Measurements from ENCODE around the gene RNASE4. TPM values are rescaled to one million over a fixed set of nuclear protein-coding genes. Genes with fewer than 3 reads are reported as not detected.

The RNASE4 gene
- polyA plus RNA-seq, 1 of the 3 experiments (the other 2 are of a cell fraction), result 11.6 TPM

DNA sequence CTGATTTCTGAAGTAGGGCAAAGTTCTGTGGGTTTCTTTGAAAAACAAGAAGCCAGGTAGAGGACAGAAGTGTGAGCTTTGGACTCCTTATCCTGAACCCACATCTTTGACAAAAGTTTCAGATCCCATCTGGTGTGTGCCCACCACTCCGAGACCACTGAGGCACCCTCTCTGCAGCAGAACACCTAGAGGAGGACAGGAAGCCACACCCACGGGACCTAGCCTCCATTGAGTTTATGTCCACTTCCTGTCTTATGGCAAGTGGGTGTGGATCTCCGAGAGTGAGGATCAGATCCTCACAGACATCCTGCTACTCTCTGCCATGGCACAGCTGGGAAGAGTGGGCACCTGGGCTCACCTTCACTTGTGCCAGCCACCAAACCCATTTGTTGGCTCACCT lies 26.1 kb upstream of the RNASE4 start:
- no peaks in the 10 kb centered on the region for H3K9me3 ChIP-seq
- POLR2A ChIA-PET, result no interaction called here
- no peaks in the 10 kb centered on the region for H3K79me2 ChIP-seq (ENCODE audit: insufficient read depth)
- no peak overlapping the region for H3K4me2 ChIP-seq
- no peaks in the 10 kb centered on the region for H3K36me3 ChIP-seq (replicated peaks in 1 of 2; ENCODE audit: control insufficient read depth in 1 of 2, insufficient read depth in 2 of 2, low read length in 1 of 2)
- no peak overlapping the region for H3K9ac ChIP-seq
- H3K4me1 ChIP-seq (ENCODE audit: control insufficient read depth in 1 of 2, insufficient read depth in 2 of 2, low read depth in 1 of 2, low read length in 1 of 2), result no peaks in the 10 kb centered on the region
- H3K9me2 ChIP-seq, result no peaks in the 10 kb centered on the region
- H3K4me3 ChIP-seq (ENCODE audit: low read depth in 2 of 2, low read length in 1 of 2), result no peak overlapping the region
- WGBS (ENCODE audit: low lambda C conversion rate), result 0% methylated on average over 1 of the region's 3 CpGs
- no peak for TF ChIP-seq RAD21 (IDR thresholded peaks at IDR 0.05; ENCODE audit: low read length)
- TF ChIP-seq MEF2A (IDR thresholded peaks at IDR 0.05; ENCODE audit: borderline replicate concordance, low read depth), result no peak
- TF ChIP-seq EP300 (IDR thresholded peaks at IDR 0.05; ENCODE audit: borderline replicate concordance in 1 of 2, low read depth in 1 of 2, low read length in 1 of 2), result no peak
- no peak for TF ChIP-seq JUND (IDR thresholded peaks at IDR 0.05)
- no peak for TF ChIP-seq EZH2phosphoT487 (IDR thresholded peaks at IDR 0.05; ENCODE audit: borderline replicate concordance, low read depth)
- TF ChIP-seq, protein P1, sequence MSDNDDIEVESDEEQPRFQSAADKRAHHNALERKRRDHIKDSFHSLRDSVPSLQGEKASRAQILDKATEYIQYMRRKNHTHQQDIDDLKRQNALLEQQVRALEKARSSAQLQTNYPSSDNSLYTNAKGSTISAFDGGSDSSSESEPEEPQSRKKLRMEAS (IDR thresholded peaks at IDR 0.05; ENCODE audit: low read depth), result no peak
- TF ChIP-seq GABPA (IDR thresholded peaks at IDR 0.05; ENCODE audit: low read depth), result no peak
- no peak for TF ChIP-seq NRF1 (IDR thresholded peaks at IDR 0.05; ENCODE audit: low read depth, low read length)
- TF ChIP-seq FOXM1 (IDR thresholded peaks at IDR 0.05; ENCODE audit: low read depth), result no peak
- TF ChIP-seq CTCF (IDR thresholded peaks at IDR 0.05), result no peak
- TF ChIP-seq PBX3 (IDR thresholded peaks at IDR 0.05), result no peak
- no peak for TF ChIP-seq NFIC (IDR thresholded peaks at IDR 0.05; ENCODE audit: borderline replicate concordance)
- no peak for TF ChIP-seq TCF12 (IDR thresholded peaks at IDR 0.05)
- TF ChIP-seq SMC3 (IDR thresholded peaks at IDR 0.05; ENCODE audit: low read depth, low read length), result no peak
- TF ChIP-seq ELF1 (IDR thresholded peaks at IDR 0.05), result no peak
- CTCF ChIA-PET, result interaction anchor here (1.1 kb wide), 1 partner anchor 33 kb away, joined by 3 read pairs; no protein-coding TSS in a partner anchor
- no peak overlapping the region for H3K27ac ChIP-seq (ENCODE audit: low read depth in 2 of 2, low read length in 1 of 2)
- no peak overlapping the region for H2AFZ ChIP-seq (ENCODE audit: low read depth)
- no peak for DNase-seq
- no peaks in the 10 kb centered on the region for H4K20me1 ChIP-seq (ENCODE audit: insufficient read depth)
- H3F3A ChIP-seq (replicated peaks; ENCODE audit: insufficient read depth), result no peaks in the 10 kb centered on the region
- peaks cover 82% of the 10 kb centered on the region for H3K27me3 ChIP-seq (ENCODE audit: insufficient read depth)

DNA sequence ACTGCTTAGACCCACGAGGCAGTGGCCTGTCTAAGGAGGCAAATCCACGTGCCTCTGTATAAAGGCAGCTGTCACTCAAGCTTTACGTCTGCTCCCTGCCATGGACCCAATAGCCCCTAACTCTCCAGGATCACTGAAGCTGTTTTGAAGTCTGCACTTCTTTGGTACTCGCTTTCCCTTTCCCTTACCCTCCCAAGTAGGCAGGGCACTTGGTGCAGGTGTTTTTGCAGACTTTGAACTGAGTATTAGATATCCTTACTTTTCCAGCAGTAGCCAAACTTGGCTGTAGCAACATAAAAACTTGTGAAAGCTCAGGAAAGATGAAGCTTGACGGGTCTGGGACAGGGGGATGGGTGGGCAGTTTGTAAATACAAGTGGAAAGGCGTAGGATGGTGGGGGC lies 25.0 kb upstream of the RNASE4 start:
- 17% methylated on average over 6 of the region's 6 CpGs for WGBS (ENCODE audit: low lambda C conversion rate)
- CTCF ChIA-PET, result interaction anchor here (1.1 kb wide), 1 partner anchor 32 kb away, joined by 3 read pairs; no protein-coding TSS in a partner anchor
- no peak overlapping the region for H3K4me2 ChIP-seq
- peaks cover 82% of the 10 kb centered on the region for H3K27me3 ChIP-seq (ENCODE audit: insufficient read depth)
- H3K79me2 ChIP-seq (ENCODE audit: insufficient read depth), result no peaks in the 10 kb centered on the region
- no peaks in the 10 kb centered on the region for H3F3A ChIP-seq (replicated peaks; ENCODE audit: insufficient read depth)
- no peak overlapping the region for H3K27ac ChIP-seq (ENCODE audit: low read depth in 2 of 2, low read length in 1 of 2)
- no peaks in the 10 kb centered on the region for H4K20me1 ChIP-seq (ENCODE audit: insufficient read depth)
- no peaks in the 10 kb centered on the region for H3K9me2 ChIP-seq
- POLR2A ChIA-PET, result no interaction called here
- H3K4me1 ChIP-seq (ENCODE audit: control insufficient read depth in 1 of 2, insufficient read depth in 2 of 2, low read depth in 1 of 2, low read length in 1 of 2), result no peaks in the 10 kb centered on the region
- no peaks in the 10 kb centered on the region for H3K36me3 ChIP-seq (replicated peaks in 1 of 2; ENCODE audit: control insufficient read depth in 1 of 2, insufficient read depth in 2 of 2, low read length in 1 of 2)
- no peak overlapping the region for H3K9ac ChIP-seq
- no peak for DNase-seq
- no peaks in the 10 kb centered on the region for H3K9me3 ChIP-seq
- no peak overlapping the region for H3K4me3 ChIP-seq (ENCODE audit: low read depth in 2 of 2, low read length in 1 of 2)
- H2AFZ ChIP-seq (ENCODE audit: low read depth), result no peak overlapping the region
- TF ChIP-seq ZBTB33 (IDR thresholded peaks at IDR 0.05; ENCODE audit: borderline replicate concordance, low read depth) (no peak), TCF12 (IDR thresholded peaks at IDR 0.05) (no peak), SIN3A (IDR thresholded peaks at IDR 0.05; ENCODE audit: borderline replicate concordance, low read depth, low read length) (no peak), ELF1 (IDR thresholded peaks at IDR 0.05) (no peak), MXI1 (IDR thresholded peaks at IDR 0.05; ENCODE audit: low read depth, low read length) (no peak), MEF2A (IDR thresholded peaks at IDR 0.05; ENCODE audit: borderline replicate concordance, low read depth) (no peak), GABPA (IDR thresholded peaks at IDR 0.05; ENCODE audit: low read depth) (no peak), RAD21 (IDR thresholded peaks at IDR 0.05; ENCODE audit: low read length) (no peak), USF2 (IDR thresholded peaks at IDR 0.05; ENCODE audit: borderline replicate concordance, low read depth, low read length) (no peak), EZH2phosphoT487 (IDR thresholded peaks at IDR 0.05; ENCODE audit: borderline replicate concordance, low read depth) (no peak), CHD2 (IDR thresholded peaks at IDR 0.05; ENCODE audit: low read length, partially characterized antibody) (no peak), FOXM1 (IDR thresholded peaks at IDR 0.05; ENCODE audit: low read depth) (no peak), NFIC (IDR thresholded peaks at IDR 0.05; ENCODE audit: borderline replicate concordance) (no peak)
